WTC11 (cell line): ENCODE results near the gene TMEM178A.

ENCODE experiments used
- ATF3 ChIP-seq: sonication (generic); formaldehyde crosslinking; conservative IDR thresholded peaks from 2 replicates; pipeline ENCODE4 v1.8.1; 2022; ENCODE audit warnings: mild to moderate bottlenecking, missing genetic modification reagents
- ATF6 ChIP-seq: sonication (generic); formaldehyde crosslinking; IDR thresholded peaks from 2 replicates; pipeline ENCODE4 v1.8.1; 2023; ENCODE audit warnings: mild to moderate bottlenecking, missing genetic modification reagents
- CTCF ChIP-seq: fragments of 200-600 bp; IDR thresholded peaks from 2 replicates; pipeline ENCODE4 v1.8.0; 2022; ENCODE audit warnings: antibody characterized with exemption
- ETV6 ChIP-seq: sonication (generic); formaldehyde crosslinking; IDR thresholded peaks from 2 replicates; pipeline ENCODE4 v1.8.1; 2022; ENCODE audit warnings: mild to moderate bottlenecking, missing genetic modification reagents
- FOXP1 ChIP-seq: sonication (generic); formaldehyde crosslinking; IDR thresholded peaks from 2 replicates; pipeline ENCODE4 v1.8.0; 2022; ENCODE audit warnings: missing genetic modification reagents, mild to moderate bottlenecking, moderate library complexity, borderline replicate concordance
- TCF7 ChIP-seq: sonication (generic); formaldehyde crosslinking; IDR thresholded peaks from 2 replicates; pipeline ENCODE4 v1.8.0; 2022; ENCODE audit warnings: mild to moderate bottlenecking, low read depth, missing genetic modification reagents, moderate library complexity
- TEAD1 ChIP-seq: sonication (generic); formaldehyde crosslinking; IDR thresholded peaks from 2 replicates; pipeline ENCODE4 v1.8.0; 2022; ENCODE audit warnings: mild to moderate bottlenecking, missing genetic modification reagents
- TF ChIP-seq, protein P1 (sequence below): sonication (generic); formaldehyde crosslinking; IDR thresholded peaks from 2 replicates; pipeline ENCODE4 v1.8.0; 2022; ENCODE audit warnings: mild to moderate bottlenecking, missing genetic modification reagents

- TF ChIP-seq ATF6 (CRISPR knock-in tag) (no peak), FOXP1 (CRISPR knock-in tag) (no peak), CTCF (no peak), TCF7 (CRISPR knock-in tag) (no peak), ATF3 (CRISPR knock-in tag) (no peak), TEAD1 (CRISPR knock-in tag) (no peak), ETV6 (CRISPR knock-in tag) (no peak)
- TF ChIP-seq, protein P1, sequence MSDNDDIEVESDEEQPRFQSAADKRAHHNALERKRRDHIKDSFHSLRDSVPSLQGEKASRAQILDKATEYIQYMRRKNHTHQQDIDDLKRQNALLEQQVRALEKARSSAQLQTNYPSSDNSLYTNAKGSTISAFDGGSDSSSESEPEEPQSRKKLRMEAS (CRISPR knock-in tag) = no peak
Measured at GRCh38 chr2:39737661-39738060, 71.9 kb downstream of the TMEM178A start.
